Pancreas (tissue), 10 donors: Measurements from ENCODE around the gene LOXL1. TPM values are rescaled to one million over a fixed set of nuclear protein-coding genes. Genes with fewer than 3 reads are reported as not detected.

Experiments used
- ATAC-seq, 4 donors: fragments of 200-7000 bp; cut with Tn5 transposase; one replicate each; pipeline versions ENCODE4 v1.8.0 to v1.9.1; 2020; ENCODE audit warnings: mild to moderate bottlenecking in 4 of 4, moderate library complexity in 4 of 4
- DNase-seq, 6 donors: peaks; one replicate each; pipeline ENCODE4 v3.0.0-alpha.2; 2020
- FAIRE-seq: peaks from 2 replicates; lab custom pipeline; 2012; peaks lifted over from hg19 to GRCh38; lab: Jason Lieb, UNC
- H3K27ac ChIP-seq, 4 donors: fragments of 200-600 bp; sonication (generic); 1 replicate in 3 of 4; 2 replicates in 1 of 4; pipeline versions ENCODE4 v1.5.0 to v1.8.0; 2020
- H3K27me3 ChIP-seq, 4 donors: fragments of 200-600 bp; one replicate each; pipeline ENCODE4 v1.8.0; 2021
- H3K36me3 ChIP-seq, 3 donors: fragments of 200-600 bp; sonication (generic) in 1 of 3; one replicate each; pipeline versions ENCODE4 v1.5.0 to v1.8.0; 2020 to 2021
- H3K4me1 ChIP-seq, 3 donors: fragments of 200-600 bp; one replicate each; pipeline ENCODE4 v1.8.0; 2021
- H3K4me3 ChIP-seq, 4 donors: fragments of 200-600 bp; sonication (generic) in 2 of 4; one replicate each; pipeline versions ENCODE4 v1.5.0 to v1.8.0; 2020 to 2021
- H3K9me3 ChIP-seq, 4 donors: fragments of 200-600 bp; one replicate each; pipeline ENCODE4 v1.8.0; 2021
- WGBS, 2 donors: extraction: QIAGEN DNeasy Blood & Tissue Kit; methylation state at CpG; one replicate each; pipeline ENCODE4 v1.1.7; 2013; 5-methylcytosine and 5-hydroxymethylcytosine counted together
- intact Hi-C, 3 donors: fragments of 100-400 bp; cut with DNase I; formaldehyde crosslinking; loops; one replicate each; pipeline versions ENCODE4 v1.11.1 to v1.14.2; 2022
- polyA plus RNA-seq, 2 donors: library from polyadenylated mRNA; stranded (reverse); fragments of 200-250 nt; gene quantifications; one replicate each; pipeline ENCODE4 v1.2.3, GENCODE V29; 2013
- total RNA-seq, 6 donors: library from RNA; stranded (reverse); fragmentation: NEBNext Ultra II Directional in 4 of 6; extraction: Animal tissue kit (Norgen Biotek cat#: 25700) in 4 of 6; gene quantifications; one replicate each; pipeline versions ENCODE4 v1.2.1 to v1.2.4, GENCODE V29; 2021 to 2023
- TF ChIP-seq, protein P1 (sequence below), 4 donors: fragments of 200-600 bp; sonication (generic) in 3 of 4; IDR thresholded peaks; one replicate each; pipeline versions ENCODE4 v1.5.0 to v1.8.0; 2021; ENCODE audit warnings: antibody characterized with exemption in 4 of 4
- donor health status: healthy with polysubstance abuse.
- donor health status: DM: no; HTN: no; CAD: no; lungs with moderate emphysema.
- donor health status: DM: no; HTN: no; CAD: no.
- donor health status: control.
- donor health status: control.
- donor health status: Bipolar disorder and iron deficiency.
- donor health status: DM: yes; HTN: yes; CAD: no.
- donor health status: DM: no; HTN: no; CAD: no.
- donor health status: DM: no; HTN: no; CAD: no.
- donor health status: DM: yes; HTN: yes; CAD: no.

Gene LOXL1, protein sequence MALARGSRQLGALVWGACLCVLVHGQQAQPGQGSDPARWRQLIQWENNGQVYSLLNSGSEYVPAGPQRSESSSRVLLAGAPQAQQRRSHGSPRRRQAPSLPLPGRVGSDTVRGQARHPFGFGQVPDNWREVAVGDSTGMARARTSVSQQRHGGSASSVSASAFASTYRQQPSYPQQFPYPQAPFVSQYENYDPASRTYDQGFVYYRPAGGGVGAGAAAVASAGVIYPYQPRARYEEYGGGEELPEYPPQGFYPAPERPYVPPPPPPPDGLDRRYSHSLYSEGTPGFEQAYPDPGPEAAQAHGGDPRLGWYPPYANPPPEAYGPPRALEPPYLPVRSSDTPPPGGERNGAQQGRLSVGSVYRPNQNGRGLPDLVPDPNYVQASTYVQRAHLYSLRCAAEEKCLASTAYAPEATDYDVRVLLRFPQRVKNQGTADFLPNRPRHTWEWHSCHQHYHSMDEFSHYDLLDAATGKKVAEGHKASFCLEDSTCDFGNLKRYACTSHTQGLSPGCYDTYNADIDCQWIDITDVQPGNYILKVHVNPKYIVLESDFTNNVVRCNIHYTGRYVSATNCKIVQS
- 10 to 100 TPM in 1 of 6 donors, 1 to 10 TPM in 5; 2.2 to 14.9 (median 4.9) TPM for total RNA-seq
- 10 to 100 TPM; 11.5 to 14.8 TPM for polyA plus RNA-seq

DNA sequence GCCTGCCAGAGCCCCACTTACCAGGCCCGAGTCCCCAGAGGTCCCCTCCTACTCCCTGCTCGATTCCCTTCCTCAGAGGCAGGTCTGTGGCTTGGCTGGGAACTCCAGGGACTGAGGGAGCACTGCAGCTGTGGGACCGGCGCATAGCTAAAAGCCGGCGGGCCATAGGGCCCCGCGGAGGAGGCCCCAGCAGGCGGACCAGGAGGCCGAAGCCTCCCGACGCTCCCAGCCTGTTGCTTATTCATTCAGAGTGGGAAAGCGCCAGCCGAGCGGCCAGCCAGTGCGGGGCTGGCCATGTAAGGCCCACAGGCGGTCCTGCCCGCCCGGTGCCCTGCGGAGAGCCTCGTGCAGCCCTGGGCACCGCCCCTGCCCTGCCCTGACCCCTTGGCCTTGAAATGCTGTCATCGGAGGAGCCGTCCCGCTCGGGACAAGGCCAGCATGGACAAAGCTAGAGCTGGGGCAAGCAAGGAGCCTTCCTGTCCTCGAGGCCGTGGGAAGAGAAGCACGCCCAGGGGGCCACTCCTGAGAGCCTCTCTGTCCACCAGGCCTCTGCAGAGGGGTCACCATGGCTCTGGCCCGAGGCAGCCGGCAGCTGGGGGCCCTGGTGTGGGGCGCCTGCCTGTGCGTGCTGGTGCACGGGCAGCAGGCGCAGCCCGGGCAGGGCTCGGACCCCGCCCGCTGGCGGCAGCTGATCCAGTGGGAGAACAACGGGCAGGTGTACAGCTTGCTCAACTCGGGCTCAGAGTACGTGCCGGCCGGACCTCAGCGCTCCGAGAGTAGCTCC lies at the start of gene LOXL1:
Gene LOXL1 (plus strand): TSS at position 244 of the 784 bp plus-strand sequence. CDS start 322 bp downstream, at position 566.
- no peaks in the 10 kb centered on the region for H3K9me3 ChIP-seq
- H3K36me3 ChIP-seq, result no peaks in the 10 kb centered on the region
- TF ChIP-seq, protein P1, sequence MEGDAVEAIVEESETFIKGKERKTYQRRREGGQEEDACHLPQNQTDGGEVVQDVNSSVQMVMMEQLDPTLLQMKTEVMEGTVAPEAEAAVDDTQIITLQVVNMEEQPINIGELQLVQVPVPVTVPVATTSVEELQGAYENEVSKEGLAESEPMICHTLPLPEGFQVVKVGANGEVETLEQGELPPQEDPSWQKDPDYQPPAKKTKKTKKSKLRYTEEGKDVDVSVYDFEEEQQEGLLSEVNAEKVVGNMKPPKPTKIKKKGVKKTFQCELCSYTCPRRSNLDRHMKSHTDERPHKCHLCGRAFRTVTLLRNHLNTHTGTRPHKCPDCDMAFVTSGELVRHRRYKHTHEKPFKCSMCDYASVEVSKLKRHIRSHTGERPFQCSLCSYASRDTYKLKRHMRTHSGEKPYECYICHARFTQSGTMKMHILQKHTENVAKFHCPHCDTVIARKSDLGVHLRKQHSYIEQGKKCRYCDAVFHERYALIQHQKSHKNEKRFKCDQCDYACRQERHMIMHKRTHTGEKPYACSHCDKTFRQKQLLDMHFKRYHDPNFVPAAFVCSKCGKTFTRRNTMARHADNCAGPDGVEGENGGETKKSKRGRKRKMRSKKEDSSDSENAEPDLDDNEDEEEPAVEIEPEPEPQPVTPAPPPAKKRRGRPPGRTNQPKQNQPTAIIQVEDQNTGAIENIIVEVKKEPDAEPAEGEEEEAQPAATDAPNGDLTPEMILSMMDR (IDR thresholded peaks at IDR 0.05), result no peak
- DNase-seq, result peak; percentile 66 to 91 (median 77)
- no peaks in the 10 kb centered on the region for H3K27me3 ChIP-seq
- H3K27ac ChIP-seq, result peak within 1 kb of the TSS; percentile 70 to 83 (median 82)
- peak within 1 kb of the TSS; percentile 51 to 69 (median 61) for H3K4me3 ChIP-seq
- intact Hi-C loops, result no loop called here
- H3K4me1 ChIP-seq, result peaks cover 0 to 6% (median 5%) of the 10 kb centered on the region in 3 donors
- peak; percentile 62 to 74 (median 73) for ATAC-seq
- 2 to 4% methylated on average over 41 to 47 of the region's 47 CpGs for WGBS, 2 donors
- FAIRE-seq, result no peak

DNA sequence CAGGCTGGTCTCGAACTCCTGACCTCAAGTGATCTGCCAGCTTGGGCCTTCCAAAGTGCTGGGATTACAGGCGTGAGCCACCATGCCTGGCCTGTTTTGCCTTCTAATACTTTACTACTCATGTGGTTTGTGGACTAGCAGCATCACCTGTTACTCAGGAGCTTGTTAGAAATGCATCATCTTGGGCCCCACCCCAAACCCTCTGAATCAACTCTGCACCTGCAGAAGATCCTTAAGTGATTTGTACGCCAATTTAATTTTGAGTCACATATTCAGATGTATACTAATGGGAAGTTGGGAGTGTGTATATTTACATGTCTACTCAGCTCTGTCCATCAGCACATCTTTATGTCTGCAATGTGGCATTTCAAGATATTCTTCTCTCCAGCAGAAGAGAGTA lies 46.8 kb upstream of the LOXL1 start:
- peak in 1 of 6 donors; percentile 3 for DNase-seq
- no peaks in the 10 kb centered on the region for H3K9me3 ChIP-seq
- H3K4me1 ChIP-seq, result no peaks in the 10 kb centered on the region
- WGBS, 2 donors, result 47 to 55% methylated on average over 3 of the region's 3 CpGs
- ATAC-seq, result no peak
- intact Hi-C loops, result no loop called here
- no peaks in the 10 kb centered on the region for H3K36me3 ChIP-seq
- no peak overlapping the region for H3K4me3 ChIP-seq
- no peak for FAIRE-seq
- no peaks in the 10 kb centered on the region for H3K27me3 ChIP-seq
- no peak overlapping the region for H3K27ac ChIP-seq
- TF ChIP-seq, protein P1 (IDR thresholded peaks at IDR 0.05), result no peak

DNA sequence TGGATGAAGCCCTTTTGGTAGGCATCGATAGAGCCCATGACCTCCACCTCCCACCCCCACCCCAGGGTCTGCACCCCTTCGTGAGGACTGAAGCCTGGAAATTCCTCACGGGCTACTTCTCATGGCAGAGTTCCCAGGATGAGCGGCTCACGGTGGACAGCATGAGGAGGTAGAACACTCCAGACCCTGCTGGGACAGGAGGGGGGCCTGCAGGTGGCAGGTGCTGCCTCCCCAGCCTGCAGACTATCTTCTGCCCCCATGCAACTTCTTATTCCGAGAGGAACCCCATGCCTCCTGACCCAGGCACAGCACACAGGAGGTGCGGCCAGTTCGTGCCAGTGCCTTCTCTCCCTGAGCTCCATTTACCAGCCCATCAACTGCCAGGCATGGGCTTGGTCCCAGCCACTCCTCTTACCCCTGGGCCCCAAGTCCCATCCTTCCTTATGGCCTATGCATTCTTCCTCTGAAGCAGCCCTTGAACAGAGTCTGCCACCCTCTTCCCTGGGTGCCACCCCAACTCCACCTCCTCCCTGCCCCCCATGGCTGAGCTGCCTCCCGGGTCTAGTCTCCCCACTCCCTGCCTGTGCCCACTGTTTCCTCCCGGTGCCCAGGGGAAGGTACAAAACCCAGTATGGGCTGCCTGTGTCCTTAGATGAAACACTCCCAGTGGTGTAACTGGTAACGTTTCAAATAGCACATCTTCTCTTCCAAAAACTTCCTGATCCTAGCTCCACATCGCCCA lies 44.5 kb upstream of the LOXL1 start:
- intact Hi-C loops, result no loop called here
- TF ChIP-seq, protein P1 (IDR thresholded peaks at IDR 0.05), result no peak
- Histone ChIP-seq H3K36me3 (no peaks in the 10 kb centered on the region), H3K4me1 (no peaks in the 10 kb centered on the region), H3K9me3 (no peaks in the 10 kb centered on the region), H3K4me3 (no peak overlapping the region), H3K27me3 (no peaks in the 10 kb centered on the region), H3K27ac (no peak overlapping the region)
- ATAC-seq (no peak), DNase-seq (no peak), FAIRE-seq (no peak)
- 57 to 72% methylated on average over 12 of the region's 12 CpGs for WGBS, 2 donors

DNA sequence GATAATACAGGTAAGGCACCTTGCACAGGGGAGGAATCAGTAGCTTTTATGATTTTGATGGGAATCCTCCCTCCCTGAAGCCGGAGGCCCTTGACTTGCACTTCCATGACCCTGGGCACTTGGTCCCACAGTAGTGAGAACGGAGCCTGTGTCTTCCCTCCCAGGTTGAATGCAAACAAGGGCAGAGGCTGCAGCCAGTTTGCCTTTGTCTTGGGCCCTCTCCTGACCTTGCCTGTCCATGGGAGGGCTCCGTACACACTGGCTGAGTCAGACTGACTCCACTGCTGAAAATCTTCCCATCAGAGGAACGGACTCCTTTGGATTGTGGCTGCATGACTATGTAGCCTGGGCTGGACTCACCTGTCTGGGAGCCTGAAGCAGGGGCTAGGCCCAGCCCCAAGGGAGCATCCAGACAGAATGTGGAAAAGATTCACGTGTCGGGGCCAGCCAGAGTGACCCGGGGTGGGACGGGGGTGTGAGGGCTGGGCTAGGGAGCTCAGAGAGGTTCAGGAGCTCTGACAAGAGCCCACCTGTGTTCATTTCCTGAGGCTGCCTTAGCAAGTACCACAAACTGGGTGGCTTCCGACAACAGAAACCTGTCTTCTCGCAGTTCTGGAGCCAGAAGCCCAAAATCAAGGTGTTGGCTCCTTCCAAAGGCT lies 43.4 kb upstream of the LOXL1 start:
- Histone ChIP-seq H3K4me3 (no peak overlapping the region), H3K27me3 (no peaks in the 10 kb centered on the region), H3K36me3 (no peaks in the 10 kb centered on the region), H3K9me3 (no peaks in the 10 kb centered on the region), H3K27ac (no peak overlapping the region), H3K4me1 (no peaks in the 10 kb centered on the region)
- 78 to 82% methylated on average over 10 of the region's 10 CpGs for WGBS, 2 donors
- intact Hi-C loops, result no loop called here
- ATAC-seq, result no peak
- FAIRE-seq, result no peak
- TF ChIP-seq, protein P1 (IDR thresholded peaks at IDR 0.05), result no peak
- no peak for DNase-seq
